Memory B cell (primary cell): Measurements from ENCODE around the gene DIRAS1.

Experiments
- ATAC-seq: fragments of 150-1000 bp; cut with Tn5 transposase; 2 replicates; pipeline ENCODE4 v1.10.0; 2021; ENCODE audit warnings: low read depth, mild to moderate bottlenecking, moderate library complexity
- DNase-seq, 2 donors: peaks; one replicate each; pipeline ENCODE4 v3.0.0; 2022; ENCODE audit warnings: low spot score in 2 of 2
- H3K27ac Mint-ChIP-seq: one replicate; pipeline ENCODE4 v1.8.0; 2022; ENCODE audit warnings: mild to moderate bottlenecking, moderate library complexity, mixed read lengths
- H3K27me3 Mint-ChIP-seq: one replicate; pipeline ENCODE4 v1.8.0; 2022; ENCODE audit warnings: mixed read lengths
- H3K36me3 Mint-ChIP-seq: one replicate; pipeline ENCODE4 v1.8.0; 2022; ENCODE audit warnings: mild to moderate bottlenecking, mixed read lengths
- H3K4me1 Mint-ChIP-seq: one replicate; pipeline ENCODE4 v1.8.0; 2022; ENCODE audit warnings: mixed read lengths
- H3K4me3 Mint-ChIP-seq: one replicate; pipeline ENCODE4 v1.8.0; 2022; ENCODE audit warnings: mild to moderate bottlenecking, moderate library complexity, mixed read lengths
- H3K9me3 Mint-ChIP-seq: one replicate; pipeline ENCODE4 v1.8.0; 2022; ENCODE audit warnings: mixed read lengths

DIRAS1 gene

DNA sequence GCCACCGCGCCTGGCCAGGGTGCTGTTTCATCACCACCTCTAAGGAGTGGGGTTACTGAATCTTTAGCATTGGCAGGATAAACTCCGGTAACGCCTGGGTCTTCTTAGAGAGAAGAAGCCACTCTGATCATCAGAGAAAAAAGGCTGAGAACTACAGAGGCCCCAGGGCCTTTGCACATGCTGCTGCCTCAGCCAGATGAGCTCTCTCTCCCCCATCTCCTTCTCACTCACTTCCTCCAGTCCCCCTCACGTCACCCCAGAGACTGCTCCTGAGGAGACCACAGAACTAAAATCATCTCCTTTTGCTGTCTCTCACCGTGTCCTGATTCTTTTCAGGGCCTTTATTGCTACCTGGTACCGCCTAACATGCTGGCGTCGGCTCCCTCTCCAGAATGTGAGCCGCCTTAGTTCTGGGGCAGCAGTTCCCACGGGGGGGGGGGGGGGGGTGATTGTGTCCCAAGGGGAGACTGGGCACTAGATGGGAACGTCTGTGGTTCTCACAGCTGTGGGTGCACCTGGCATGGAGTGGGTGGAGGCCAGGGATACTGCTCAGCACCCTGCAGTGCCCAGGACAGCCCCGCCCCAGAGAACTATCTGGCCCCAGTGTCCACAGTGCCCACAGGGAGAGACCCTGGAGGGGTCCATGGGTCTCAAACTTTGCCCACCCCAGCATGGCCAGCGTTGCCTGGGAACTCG lies 5.1 kb upstream of the DIRAS1 start:
- no peak for DNase-seq
- H3K9me3 Mint-ChIP-seq: no peaks in the 10 kb centered on the region
- H3K4me1 Mint-ChIP-seq: peaks cover 26% of the 10 kb centered on the region
- H3K27ac Mint-ChIP-seq: peak overlapping the region; percentile 73
- H3K27me3 Mint-ChIP-seq: no peaks in the 10 kb centered on the region
- H3K4me3 Mint-ChIP-seq: no peak overlapping the region
- peak; percentile 23 for ATAC-seq
- peaks cover 1% of the 10 kb centered on the region for H3K36me3 Mint-ChIP-seq

DNA sequence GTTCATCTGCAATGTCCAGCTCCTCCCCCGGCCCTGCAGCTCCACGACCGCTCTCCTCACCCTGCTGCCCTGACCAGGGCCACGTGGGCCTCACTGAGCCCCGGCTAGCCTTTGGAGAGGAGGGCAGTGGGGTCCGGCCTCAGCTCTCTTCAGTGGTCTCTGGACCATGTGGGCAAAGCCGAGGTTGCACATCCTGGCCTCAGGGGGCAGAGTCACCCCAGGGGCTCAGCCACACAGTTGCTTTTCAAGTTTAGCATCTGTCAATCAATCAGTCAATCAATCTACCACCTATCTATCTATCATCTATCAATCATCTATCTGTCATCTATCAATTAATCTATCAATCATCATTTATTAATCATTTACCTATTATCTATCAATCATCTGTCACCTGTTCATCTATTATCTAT lies 3.0 kb upstream of the DIRAS1 start:
- Mint-ChIP-seq H3K27ac (no peak overlapping the region), H3K36me3 (no peaks in the 10 kb centered on the region), H3K4me3 (no peak overlapping the region), H3K9me3 (no peaks in the 10 kb centered on the region), H3K4me1 (peaks cover 32% of the 10 kb centered on the region), H3K27me3 (no peaks in the 10 kb centered on the region)
- ATAC-seq: no peak
- no peak for DNase-seq

DNA sequence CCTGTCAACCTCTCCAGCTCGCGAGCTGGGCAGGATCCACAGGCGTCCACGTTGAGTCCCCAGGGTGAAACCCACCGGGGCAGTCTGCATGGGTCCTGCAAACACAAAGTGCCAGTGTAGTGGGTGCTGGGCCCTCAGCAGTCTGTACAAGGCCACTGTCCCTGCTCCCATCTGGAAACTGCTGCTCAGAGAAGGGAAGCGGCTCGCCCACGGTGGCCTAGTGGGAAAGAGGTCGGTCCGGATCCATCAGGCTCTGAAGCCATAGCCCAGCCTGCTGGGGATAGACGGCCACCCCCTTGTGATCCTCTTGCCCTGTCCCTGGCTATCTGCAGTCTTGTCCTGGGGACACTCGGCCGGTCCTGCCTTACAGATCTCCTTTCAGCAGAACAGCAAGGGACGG lies 2.6 kb upstream of the DIRAS1 start:
- H3K27me3 Mint-ChIP-seq: no peaks in the 10 kb centered on the region
- no peak overlapping the region for H3K4me3 Mint-ChIP-seq
- H3K4me1 Mint-ChIP-seq: peaks cover 31% of the 10 kb centered on the region
- no peak overlapping the region for H3K27ac Mint-ChIP-seq
- no peaks in the 10 kb centered on the region for H3K9me3 Mint-ChIP-seq
- no peak for ATAC-seq
- no peak for DNase-seq
- no peaks in the 10 kb centered on the region for H3K36me3 Mint-ChIP-seq

DNA sequence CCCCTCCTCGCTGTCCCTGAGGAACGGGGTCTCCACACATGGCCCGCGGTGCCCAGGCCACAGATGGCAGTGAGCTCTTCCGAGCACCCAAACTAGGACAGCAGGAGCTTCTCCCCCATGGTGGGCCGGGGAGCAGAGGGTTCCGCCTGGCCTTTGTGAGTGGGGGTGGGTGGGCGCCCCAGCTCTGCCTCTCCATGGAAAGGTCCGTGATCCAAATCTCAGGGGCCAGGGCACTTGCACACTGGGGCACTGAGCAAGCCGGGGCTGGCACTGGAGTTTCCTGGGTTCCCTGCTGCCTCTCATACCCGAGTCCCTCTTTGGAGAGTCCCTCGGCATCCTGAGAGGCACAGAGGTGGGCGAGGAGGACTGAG lies 2.2 kb upstream of the DIRAS1 start:
- Mint-ChIP-seq H3K9me3 (no peaks in the 10 kb centered on the region), H3K27me3 (no peaks in the 10 kb centered on the region), H3K4me1 (peaks cover 27% of the 10 kb centered on the region), H3K27ac (no peak overlapping the region), H3K36me3 (no peaks in the 10 kb centered on the region), H3K4me3 (no peak overlapping the region)
- ATAC-seq: no peak
- no peak for DNase-seq

DNA sequence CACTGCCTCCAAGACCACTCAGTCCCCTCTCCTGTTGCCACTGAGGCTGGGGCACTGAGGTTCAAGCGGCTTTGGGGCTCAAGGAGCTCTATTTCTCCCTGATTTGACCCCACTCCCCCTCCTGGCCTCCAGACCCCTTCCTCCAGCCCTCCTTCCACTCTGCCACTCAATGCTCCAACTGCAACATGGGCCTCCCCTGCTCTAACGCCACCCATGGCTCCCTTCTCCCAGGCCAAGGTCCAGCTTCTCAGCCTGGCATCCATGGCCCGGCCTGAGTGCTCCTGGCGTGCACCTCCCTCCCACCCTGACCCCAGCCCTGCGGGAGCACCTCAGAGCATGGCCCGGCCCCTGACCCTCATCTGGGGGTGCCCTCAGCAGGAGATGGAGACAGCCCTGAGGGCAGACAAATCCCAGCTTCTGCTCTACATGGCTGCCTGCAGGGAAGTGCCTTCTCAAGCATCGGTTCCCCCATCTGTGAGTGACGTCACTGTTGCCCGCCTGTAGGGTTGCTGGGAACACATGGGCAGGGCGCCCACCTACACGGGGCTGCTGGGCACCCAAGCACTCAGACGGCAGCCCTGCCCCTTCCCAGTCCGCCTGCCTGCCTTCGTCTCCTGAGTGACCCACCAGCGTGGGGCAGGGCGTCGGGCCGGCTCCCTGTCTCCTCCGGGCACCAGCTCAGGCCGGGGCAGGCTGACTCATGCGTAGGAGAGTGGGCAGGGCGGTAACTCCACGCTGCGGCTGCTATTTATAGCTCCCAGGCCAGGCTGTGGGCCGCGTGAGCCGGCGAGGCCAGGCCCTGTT lies 1.6 kb upstream of the DIRAS1 start:
- DNase-seq (no peak), ATAC-seq (peak; percentile 42)
- Mint-ChIP-seq H3K4me1 (peaks cover 31% of the 10 kb centered on the region), H3K4me3 (peak overlapping the region; percentile 68), H3K27ac (no peak overlapping the region), H3K36me3 (no peaks in the 10 kb centered on the region), H3K27me3 (no peaks in the 10 kb centered on the region), H3K9me3 (no peaks in the 10 kb centered on the region)

DNA sequence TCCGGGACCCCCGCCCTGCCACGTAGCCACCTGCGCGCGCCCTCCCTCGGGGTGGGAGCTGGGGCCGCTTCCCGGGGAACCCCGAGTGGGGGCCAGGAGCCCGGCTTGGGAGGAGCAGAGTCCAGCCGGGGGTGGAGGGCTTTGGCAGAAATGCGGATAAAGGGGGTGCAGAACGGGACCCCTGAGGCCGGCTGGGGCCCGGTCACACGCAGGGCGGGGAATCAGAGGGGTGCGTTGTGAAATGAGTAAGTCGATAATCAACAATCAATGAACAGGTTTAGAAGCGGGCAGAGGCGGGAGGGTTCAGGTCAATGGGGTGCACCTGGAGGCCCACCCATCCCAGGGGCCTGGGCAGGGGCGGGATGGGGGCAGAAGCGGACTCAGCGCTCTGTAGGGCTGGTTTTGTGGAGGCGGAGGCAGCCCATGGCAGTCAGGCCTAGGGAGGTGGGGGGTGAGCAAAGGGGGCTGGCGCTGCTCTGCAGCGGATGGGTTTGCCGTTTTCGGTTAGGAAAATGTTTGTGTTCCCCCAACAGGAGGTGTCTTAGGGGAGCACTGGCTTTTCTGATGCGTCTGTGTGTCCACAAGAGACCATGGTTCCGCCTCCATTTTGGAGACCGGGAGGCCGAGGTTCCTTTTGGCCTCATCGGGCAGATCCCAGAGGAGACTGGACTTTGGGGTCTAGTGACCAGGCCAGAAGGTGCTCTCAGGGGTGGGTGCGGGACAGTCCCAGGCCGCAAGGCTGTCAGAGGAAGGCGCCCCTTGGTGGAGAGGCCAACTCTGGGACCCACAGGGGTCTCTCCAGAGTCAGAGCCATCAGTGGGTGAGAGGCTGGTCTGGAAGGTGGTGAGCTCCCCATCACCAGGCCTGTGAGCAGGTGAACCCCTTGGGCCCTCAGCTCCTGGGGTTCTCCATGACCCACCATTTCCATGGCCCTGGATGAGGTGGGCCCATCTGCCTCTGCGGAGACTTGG lies 683 bp upstream of the DIRAS1 start:
- H3K4me3 Mint-ChIP-seq: peak overlapping the region; percentile 68
- DNase-seq (no peak), ATAC-seq (no peak)
- no peaks in the 10 kb centered on the region for H3K36me3 Mint-ChIP-seq
- no peaks in the 10 kb centered on the region for H3K9me3 Mint-ChIP-seq
- no peak overlapping the region for H3K27ac Mint-ChIP-seq
- no peaks in the 10 kb centered on the region for H3K27me3 Mint-ChIP-seq
- peaks cover 28% of the 10 kb centered on the region for H3K4me1 Mint-ChIP-seq

DNA sequence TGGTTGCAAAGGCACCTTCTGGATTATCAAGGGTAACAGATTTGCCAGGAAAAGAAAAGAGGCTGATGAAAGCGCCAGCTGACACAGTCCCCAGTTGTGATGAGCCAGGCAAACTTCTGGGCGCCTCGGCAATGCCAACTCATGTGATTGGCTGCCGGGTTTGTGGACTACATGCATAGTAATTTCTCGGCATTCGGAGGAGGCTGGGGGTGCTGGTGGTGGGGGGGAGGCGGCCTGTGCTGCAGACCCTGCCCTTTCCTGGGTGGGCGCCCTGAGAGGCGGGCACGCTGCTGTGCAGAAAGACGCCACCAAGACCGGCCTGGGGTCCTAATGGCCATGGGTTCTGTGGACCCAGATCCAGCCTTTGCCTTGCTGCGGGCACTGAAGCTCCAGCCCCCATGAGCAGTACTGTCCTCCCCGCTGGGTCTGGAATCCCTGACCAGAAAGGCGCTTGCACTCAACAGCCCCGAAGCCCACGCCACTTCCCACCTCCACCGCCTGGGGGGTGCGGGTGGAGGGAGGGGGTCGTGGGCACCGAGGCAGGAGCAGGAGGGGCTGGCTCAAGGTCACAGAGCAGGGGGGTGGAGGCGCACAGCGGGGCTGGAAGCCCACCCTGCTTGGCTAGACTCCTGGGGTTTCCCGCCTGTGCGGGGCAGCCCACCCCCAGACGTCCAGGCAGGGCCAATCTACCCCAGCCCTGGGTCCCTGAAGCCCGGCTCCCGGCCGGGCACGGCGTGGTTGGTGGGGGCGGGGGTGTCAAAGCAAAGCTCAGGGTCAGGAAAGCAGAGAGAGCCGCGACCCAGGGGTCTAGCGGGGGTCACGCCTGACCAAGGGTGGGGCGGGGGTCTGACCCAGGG lies 1.0 kb downstream of the DIRAS1 start:
- H3K36me3 Mint-ChIP-seq: peaks cover 5% of the 10 kb centered on the region
- peak overlapping the region; percentile 83 for H3K27ac Mint-ChIP-seq
- H3K9me3 Mint-ChIP-seq: peaks cover 4% of the 10 kb centered on the region
- peak overlapping the region; percentile 82 for H3K4me3 Mint-ChIP-seq
- ATAC-seq (peak; percentile 34), DNase-seq (no peak)
- H3K4me1 Mint-ChIP-seq: peaks cover 33% of the 10 kb centered on the region
- no peaks in the 10 kb centered on the region for H3K27me3 Mint-ChIP-seq

DNA sequence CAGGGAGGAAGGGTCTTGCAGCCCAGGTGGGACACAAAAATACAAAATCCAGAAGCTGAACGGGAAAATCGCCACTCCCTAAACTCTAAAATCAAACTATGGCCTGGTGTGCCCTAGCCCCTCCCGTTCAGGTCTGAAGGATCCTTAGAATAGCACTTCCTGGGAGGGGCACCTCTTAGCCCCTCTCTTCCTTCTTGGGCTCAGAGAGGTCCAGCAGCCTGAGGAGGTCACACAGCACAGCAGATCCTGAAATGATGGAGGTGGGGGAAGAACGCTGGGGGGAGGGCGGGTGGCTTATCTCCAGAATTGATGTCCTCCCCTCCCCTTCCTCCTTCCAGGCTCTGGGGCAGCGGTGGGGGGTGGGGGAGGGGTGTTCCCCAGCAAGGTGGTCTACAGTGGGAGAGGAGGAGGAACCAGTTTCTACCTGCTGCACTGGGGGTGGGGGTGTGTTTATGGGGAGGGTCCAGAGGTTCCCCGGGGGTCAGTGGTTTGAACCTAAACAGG lies 1.9 kb downstream of the DIRAS1 start:
- peak overlapping the region; percentile 82 for H3K4me3 Mint-ChIP-seq
- DNase-seq: no peak

DNA sequence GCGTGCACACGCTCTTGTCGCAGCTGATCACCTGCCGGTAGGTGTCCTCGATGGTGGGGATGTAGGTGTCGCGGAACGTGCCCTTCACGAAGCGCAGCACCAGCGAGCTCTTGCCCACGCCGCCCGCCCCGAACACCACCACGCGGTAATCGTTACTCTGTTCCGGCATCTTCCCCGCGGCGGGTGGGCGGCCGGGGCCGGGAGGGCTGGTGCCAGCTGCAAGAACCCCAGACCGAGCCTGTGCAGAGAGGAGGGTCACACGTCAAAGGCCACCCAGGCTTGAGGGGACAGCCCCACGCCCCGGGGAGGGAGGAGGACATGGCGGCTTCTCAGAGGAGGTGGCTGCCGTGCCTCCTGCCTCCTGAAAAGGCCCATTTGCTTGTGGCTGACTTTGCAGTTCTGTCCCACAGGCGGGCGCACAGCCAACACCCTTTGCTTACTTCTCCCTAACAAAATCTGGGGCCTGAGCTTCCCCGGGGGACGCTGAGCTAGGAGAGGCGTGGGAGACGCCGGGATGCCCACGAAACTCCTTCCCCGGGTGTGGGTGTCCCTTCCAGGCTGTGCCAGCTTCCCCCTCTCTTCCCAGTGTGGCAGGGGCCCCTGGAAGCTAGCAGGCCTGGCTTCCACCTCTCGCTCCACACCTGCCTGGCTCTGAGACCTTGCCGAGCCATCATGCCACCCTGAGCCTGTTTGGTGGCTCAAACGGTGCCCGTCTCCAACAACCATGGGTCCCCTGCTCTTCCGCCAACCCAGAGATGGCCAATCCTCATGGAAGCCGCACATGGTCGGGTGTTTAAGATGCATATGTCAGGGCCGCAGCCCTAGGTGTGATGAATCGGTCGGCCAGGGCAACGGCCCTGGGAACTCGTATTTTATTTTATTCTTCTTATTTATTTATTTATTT lies 3.3 kb downstream of the DIRAS1 start:
- Mint-ChIP-seq H3K9me3 (peaks cover 7% of the 10 kb centered on the region), H3K27ac (no peak overlapping the region), H3K4me1 (peaks cover 34% of the 10 kb centered on the region), H3K36me3 (peaks cover 7% of the 10 kb centered on the region), H3K27me3 (no peaks in the 10 kb centered on the region), H3K4me3 (no peak overlapping the region)
- no peak for DNase-seq
- ATAC-seq: no peak

More for the DNA sequence above, 1.9 kb downstream of the DIRAS1 start:
- Mint-ChIP-seq H3K36me3 (peaks cover 7% of the 10 kb centered on the region), H3K9me3 (peaks cover 7% of the 10 kb centered on the region), H3K27me3 (no peaks in the 10 kb centered on the region), H3K27ac (peak overlapping the region; percentile 83), H3K4me1 (peaks cover 35% of the 10 kb centered on the region)
- ATAC-seq: no peak

DNA sequence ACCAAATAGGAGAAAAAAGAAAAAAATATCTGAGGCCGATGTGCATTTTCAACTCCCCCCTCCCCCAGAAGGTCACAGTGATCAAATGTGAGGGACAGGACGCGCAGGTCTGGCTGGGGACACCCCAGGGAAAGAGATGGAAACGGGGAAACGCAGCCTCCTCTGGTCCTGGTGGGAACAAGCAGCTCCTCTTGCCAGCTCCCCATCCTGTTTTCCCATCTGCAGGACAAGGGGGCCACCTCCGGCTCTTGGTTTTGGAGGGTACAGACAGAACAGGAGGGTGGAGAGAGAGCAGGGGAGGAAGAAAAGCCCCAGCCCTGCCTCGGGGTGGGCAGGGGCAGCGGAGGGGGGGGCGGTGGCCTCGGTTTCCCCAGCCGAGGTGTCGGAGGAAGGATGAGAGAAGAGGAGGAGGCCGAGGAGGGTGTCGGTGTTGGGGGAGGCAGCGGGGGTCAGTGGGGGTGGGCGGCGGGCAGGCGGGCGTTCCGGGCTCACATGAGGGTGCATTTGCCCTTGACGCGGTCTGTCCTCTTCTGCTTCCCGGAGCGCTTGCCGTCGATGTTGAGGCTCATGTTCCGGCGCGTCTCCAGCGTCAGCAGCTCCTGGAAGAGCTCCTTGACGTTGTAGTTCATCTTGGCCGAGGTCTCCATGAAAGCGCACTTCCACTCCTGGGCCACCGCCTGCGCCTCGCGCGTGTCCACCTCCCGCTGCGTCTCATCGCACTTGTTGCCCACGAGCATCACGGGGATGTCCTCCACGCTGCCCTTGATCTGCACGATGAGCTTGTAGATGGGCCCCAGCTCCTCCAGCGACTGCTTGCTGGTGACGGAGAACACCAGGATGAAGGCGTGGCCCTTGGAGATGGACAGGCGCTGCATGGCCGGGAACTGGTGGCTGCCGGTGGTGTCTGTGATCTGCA lies 4.2 kb downstream of the DIRAS1 start:
- Mint-ChIP-seq H3K36me3 (peaks cover 7% of the 10 kb centered on the region), H3K4me1 (peaks cover 35% of the 10 kb centered on the region), H3K4me3 (no peak overlapping the region), H3K27me3 (no peaks in the 10 kb centered on the region), H3K27ac (peak overlapping the region; percentile 22), H3K9me3 (peaks cover 7% of the 10 kb centered on the region)
- DNase-seq (no peak), ATAC-seq (no peak)

DNA sequence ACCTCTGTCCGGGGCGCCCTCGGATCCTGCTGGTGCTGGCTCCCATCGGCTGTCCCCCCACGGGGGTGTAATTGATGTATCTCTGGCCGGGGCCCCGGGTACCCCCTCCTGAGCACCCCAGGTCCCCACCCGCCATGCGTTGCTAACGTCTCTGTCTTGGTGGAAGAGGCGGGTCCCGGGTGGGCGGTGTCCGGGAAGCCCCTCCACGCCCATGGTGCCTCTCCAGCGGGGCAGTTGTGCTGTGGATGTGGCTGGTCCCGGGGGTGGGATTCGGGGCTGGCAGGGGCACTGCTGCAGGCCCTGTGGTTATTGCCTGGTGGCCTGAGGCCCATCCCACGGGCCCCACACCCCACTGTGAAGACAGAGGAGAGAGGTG lies 4.9 kb downstream of the DIRAS1 start:
- Mint-ChIP-seq H3K27ac (peak overlapping the region; percentile 52), H3K4me1 (peaks cover 37% of the 10 kb centered on the region), H3K27me3 (no peaks in the 10 kb centered on the region), H3K4me3 (no peak overlapping the region), H3K36me3 (peaks cover 7% of the 10 kb centered on the region), H3K9me3 (peaks cover 7% of the 10 kb centered on the region)
- ATAC-seq: no peak
- DNase-seq: no peak
